ENCODE results near the gene ACTN4.

ACTN4 gene

DNA sequence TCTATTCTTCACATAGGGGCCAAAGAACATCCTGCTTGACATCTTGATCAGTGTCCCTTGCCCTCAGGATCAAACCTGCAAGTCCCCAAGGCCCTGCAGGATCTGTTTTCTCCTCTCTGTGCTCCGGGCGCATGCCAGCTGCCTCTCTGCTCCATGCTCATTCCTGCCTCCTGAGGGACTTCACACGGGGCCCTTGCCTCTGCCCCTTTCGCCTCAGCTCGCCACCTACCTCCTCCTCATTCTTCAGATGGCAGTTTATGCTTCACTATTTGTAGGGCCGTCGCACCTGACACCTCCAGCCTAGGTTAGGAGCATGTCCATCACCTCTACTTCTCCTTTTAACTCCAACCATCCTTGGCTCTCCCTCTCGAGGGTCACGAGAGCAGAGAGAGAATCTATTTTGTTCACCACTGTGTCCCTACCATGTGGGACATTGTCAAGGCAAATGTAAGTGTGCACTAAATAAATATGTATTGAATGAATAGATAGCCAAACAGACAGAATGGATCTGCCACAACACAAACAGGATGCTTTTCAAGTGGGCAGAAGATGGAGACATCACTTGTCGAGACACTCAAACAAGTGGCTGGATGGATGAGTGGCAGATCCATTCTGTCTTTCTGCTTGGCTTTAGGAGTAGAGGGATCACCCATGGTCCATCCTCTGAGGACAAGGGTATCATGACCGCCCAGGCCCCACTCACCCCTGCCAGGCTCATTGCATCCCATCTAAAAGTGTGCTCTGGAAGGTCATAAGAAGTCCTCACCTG is 29.6 kb downstream of the ACTN4 start:
- FAIRE-seq (no peak), DNase-seq (ENCODE audit: insufficient read length, low spot score) (no peak)

DNA sequence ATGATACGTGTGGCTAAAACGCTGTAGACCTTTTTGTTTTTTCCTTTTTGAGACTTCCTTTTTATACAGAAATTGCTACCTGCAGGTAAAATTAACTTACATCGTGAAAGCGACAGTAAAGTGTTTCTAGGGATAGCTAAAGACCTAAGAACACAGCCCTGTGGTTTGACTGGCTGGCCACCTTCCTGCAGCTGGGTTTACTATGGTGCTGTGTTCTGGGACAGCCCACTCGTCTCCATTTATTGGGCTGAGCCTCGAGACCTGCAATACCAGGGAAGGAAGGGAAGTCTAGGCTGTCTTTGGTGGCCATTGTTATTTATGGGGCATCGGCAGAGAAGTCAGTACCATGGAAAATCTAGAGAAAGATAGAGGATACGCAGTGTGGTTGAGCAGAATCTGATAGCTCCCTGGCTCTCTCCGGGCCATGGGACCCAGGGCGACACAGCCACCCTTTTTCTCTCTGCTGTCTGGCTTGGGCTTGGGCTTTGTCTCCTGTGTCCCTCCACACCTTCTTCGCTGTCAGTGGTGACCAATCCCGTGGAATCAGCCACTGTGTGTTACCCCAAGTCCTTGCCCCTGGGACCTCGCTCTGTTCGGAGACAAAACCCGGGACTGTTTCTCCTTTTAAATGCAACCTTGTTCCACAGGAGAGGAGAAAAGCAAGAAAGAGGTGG is 30.9 kb downstream of the ACTN4 start:
- DNase-seq (ENCODE audit: insufficient read length, low spot score) (no peak), FAIRE-seq (no peak)

DNA sequence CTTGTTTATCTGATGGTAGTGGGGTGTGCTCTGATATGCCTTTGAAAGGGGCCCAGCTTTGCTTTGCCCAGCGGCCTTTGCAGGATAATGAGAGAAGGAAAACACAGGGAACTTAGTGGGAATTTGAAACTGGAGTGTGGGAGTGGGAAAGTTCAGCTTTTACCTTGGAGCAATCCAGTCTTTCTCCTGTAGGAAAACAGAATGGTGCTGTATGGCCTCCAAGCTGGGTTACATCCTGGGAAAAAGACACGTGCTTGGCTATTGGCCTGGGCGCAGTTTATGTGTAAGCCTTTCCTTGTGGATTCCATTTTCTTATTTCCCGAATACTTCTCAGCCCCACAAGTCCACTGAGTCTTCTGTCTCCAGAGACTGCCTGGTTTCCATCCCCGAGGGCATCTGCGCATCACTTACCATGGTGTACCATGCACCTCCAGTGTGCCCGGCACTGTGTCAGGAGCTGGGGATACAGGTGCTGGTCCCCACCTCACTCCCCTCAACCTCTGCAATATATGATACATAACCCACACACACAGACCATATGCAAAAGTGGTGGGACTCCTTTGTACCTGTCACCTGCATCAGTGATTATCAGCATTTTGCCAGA is 31.5 kb downstream of the ACTN4 start:
- FAIRE-seq (no peak), DNase-seq (ENCODE audit: insufficient read length, low spot score) (no peak)

DNA sequence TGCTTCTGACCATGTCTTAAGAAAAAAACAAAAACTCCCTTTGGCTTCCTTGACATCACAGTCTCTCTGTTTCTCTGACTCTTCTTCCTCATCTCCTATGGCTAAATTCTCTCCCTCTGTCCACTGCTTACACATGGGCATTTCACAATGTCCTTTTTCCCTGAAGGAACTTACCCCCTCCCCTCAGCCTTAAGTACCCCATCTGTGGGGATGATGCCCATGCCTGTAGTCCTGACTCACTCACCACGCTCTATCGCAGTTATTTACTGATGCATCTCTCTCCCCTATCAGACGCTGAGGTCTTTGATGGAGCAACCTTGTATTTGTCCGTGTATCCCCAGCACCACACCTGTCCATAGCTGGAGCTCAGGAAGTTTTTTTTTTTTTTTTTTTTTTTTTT is 32.4 kb downstream of the ACTN4 start:
- FAIRE-seq: no peak
- no peak for DNase-seq (ENCODE audit: insufficient read length, low spot score)

DNA sequence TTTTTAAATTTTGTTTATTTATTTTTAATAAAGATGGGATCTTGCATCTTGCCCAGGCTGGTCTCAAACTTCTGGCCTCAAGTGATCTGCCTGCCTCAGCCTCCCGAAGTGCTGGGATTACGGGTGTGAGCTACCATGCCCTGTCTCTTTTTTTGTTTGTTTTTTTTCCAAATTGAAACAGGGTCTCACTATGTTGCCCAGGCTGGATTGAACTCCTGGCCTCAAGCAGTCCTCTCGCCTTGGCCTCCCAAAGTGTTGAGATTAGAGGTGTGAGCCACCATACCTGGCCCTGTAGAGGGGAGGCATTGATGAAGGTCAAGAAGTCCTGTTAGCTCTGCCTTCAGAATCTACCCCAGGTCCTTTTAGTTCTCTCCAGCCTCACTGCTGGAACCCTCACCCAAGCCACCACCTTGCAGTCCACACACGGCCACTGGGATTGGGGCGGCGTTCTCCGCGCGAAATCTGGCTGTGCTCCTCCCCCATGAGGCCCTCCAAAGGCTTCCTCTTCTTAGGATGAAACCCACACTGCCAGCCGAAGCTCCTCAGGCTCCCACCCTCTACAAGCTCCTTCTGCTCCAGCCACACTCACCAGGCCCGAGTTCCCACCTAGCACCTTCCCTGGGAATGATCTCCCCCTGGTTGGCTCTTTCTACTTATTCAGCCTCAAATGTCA is 34.9 kb downstream of the ACTN4 start:
- DNase-seq (ENCODE audit: insufficient read length, low spot score) (no peak), FAIRE-seq (no peak)

DNA sequence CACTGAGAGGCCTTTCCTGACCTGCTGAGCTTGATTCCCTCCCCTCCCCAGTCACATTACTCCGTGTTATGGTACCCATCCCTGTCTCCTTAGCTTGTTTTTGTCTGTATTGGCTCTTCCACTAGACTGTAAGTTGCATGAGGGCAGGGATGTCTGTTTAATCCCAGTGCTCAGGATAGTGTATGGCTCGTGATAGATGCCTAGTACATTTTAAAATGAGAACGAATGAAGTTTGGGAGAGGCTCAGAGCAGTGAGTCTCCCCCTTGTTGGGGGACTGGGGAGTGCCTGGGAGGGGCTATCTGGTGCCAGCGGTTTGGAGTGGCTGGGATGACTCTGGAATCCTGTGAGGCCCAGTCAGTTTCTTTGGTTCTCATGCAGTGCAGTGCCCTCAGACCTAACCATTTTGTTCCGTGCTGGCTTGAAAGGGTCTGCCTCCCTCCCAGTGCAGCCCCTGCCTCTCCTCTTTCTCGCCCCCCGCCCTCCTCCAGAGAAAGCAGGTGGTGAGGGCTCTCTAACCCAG is 35.5 kb downstream of the ACTN4 start:
- DNase-seq (ENCODE audit: insufficient read length, low spot score) (no peak), FAIRE-seq (no peak)

DNA sequence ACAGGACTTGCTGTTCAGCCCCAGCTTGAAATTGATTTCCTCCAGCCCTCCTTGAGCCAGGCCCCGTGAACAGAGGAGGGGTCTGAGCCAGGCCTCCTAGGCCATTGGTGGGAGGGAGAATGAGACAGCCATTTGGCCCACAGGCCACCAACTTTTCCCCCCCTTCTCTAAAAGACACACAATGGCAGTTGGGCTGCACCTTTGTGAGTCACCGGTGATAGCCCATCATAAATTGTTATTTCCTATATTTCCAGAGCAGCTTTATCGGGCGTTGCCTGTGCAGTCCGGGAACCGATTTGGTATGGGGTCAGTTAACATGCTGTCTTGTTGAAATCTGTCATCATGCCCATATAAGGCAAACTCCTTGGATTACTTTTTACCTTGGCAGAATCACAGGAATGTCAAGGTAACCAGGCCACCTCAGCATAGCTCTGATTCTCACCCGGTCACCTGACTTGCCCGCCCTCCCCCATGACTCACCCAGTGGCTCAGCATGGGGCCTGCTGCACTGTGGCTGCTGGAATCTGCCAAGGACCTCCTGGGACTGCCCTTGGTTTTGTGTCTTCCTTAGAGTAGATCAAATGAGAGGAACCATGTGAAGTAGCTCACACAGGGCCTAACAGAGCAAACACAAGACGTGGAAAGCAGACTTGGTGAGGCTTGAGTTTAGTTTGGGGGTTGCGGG is 36.1 kb downstream of the ACTN4 start:
- DNase-seq (ENCODE audit: insufficient read length, low spot score) (peak; percentile 80), FAIRE-seq (peak; percentile 62)

GRCh38 chr19:38684078-38684861 is 36.8 kb downstream of the ACTN4 start:
- DNase-seq (ENCODE audit: insufficient read length, low spot score) (peak; percentile 84), FAIRE-seq (no peak)

DNA sequence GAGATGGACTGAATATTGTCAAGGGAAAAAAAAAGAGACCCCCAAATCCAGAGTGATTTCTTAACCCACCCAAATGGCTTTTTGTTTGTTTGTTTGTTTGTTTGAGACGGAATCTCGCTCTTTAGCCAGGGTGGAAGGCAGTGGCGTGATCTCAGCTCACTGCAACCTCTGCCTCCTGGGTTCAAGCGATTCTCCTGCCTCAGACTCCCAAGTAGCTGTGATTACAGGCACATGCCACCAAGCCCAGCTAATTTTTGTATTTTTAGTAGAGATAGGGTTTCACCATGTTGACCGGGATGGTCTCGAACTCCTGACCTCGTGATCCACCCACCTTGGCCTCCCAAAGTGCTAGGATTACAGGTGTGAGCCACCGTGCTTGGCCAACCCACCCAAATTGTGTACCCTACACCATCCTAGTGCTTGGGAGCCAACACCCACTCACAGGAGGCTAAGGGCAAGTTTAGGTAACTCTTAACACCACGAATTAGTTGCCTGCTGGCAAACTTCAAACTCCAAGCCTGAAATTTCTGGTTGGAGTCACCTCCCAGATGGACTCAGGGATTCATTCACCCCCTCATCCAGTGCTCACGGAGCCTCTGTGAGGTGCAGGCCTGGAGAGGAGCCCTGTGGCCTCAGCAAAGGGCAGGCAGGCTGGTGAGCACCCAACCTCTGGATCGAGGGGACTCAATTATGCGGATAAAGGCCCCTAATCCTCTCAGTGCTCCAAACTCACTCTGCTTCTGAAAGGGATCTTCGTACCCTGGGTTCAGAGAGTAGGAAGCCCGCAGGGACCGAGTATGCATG is 37.6 kb downstream of the ACTN4 start:
- DNase-seq (ENCODE audit: insufficient read length, low spot score): no peak
- no peak for FAIRE-seq

DNA sequence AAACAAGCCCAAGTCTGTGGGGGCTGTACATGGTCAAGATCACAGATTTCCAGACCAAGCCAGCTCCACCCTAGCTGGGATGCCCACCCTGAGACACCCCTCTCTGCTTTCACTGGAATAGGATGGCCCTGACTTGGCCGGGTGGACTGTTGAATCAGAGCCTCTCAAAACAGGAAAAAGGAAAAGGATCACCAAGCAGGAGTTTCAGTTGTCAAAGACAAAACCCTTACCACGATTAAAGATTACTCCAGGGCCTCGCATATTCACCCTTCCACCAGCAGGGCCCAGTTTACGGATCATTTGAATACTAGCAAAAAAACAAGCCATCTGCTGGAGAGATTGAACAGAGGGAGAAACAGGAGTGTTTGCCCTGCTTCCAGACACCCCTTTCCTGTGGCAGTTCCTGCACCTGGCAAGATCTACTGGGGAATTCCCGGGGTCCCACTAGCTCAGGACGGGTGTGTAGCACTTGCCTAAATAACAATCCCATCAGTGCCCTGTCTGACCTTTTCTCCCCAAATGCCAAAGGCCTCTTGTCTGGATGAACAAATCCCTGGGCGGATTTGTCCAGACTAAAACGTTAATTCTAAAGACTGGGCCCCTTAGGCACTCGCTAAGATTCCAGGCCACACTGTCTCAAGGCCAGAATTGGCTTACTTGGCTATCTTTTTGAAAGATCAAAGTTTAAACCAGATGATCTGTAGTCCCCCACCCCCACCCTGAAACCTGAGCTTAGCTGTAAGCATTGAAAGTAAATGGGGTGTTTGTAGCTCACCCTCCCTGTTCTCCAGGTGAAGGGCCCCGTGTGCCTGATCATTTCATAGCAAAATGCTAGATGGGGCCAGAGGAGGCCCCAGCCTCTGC is 38.4 kb downstream of the ACTN4 start:
- no peak for DNase-seq (ENCODE audit: insufficient read length, low spot score)

DNA sequence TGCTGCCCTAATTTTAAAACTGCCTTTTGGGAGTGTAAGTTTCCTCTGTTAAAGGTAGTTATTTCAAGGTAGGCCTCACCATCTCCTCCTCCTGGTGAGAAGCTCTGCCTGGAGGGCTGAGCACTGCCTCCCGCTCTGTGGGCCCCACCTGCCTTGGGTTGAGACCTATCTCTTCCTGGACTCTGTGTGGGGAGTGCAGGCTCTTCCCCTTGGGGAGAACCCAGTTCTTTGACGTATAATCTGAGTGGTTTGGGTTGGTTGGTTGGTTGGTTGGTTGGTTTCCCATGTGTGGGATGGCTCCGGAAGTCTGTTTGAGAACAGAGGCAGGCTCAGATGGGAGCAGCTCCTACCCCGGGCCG is 39.1 kb downstream of the ACTN4 start:
- no peak for FAIRE-seq

More for the DNA sequence above, 38.4 kb downstream of the ACTN4 start:
- no peak for FAIRE-seq

GRCh38 chr19:38687837-38688378 is 40.5 kb downstream of the ACTN4 start:
- FAIRE-seq: no peak

More for the DNA sequence above, 39.1 kb downstream of the ACTN4 start:
- no peak for DNase-seq (ENCODE audit: insufficient read length, low spot score)

GRCh38 chr19:38690146-38690545 is 42.7 kb downstream of the ACTN4 start:
- FAIRE-seq (no peak), DNase-seq (ENCODE audit: insufficient read length, low spot score) (no peak)

More at GRCh38 chr19:38687837-38688378, 40.5 kb downstream of the ACTN4 start:
- DNase-seq (ENCODE audit: insufficient read length, low spot score): no peak

- FAIRE-seq (no peak), DNase-seq (ENCODE audit: insufficient read length, low spot score) (no peak)
Observed at GRCh38 chr19:38690832-38691231, 43.4 kb downstream of the ACTN4 start.

GRCh38 chr19:38691938-38692457 is 44.5 kb downstream of the ACTN4 start:
- DNase-seq (ENCODE audit: insufficient read length, low spot score) (no peak), FAIRE-seq (peak; percentile 67)

DNA sequence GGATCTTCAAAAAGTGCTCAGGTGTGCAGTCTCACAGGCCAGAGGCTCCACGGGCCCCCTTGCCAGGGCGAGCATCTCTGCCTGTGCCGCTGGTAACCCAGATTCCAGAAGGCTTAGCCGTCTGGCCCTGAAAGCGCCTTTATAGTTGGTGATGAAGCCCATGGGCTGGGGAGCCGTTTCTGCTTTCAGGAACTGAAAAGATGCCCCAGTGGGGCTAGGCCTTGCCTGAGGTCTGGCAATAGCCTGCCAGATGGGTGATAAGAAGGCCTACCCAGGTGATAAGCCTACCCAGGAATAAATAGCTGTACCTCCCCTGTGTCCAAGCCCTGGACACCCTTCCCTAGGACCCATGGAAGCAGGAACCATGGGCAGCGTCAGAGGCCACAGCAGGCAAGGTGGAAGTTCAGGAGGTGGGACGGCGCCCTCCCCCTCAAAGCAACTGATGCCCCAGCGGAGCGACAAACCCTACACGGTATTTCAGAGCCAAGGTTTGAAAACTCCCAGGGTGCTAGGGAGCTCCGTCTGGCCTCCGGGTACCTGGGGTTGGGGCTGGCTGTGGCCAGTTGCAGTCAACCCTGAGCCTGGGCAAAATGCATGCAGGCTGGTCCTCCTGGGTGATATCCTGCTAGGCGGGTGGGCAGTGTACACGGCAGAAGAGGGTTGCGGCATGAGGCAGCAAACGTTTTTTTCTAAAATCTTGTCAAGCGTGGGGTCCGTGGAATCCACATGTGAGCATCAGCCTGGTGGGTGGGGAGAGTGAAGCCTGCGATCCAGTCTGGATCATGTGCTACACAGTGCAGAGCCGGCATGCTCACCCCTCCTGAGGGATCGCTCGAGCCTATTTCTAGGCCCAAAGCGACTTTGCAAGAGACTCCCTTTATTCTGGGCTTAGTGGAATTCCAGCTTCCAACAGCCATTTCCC is 45.3 kb downstream of the ACTN4 start:
- DNase-seq (ENCODE audit: insufficient read length, low spot score): no peak
- no peak for FAIRE-seq
